Measurements from ENCODE around the gene DSCAM.

GRCh38 chr21:40416572-40416971 is 430.4 kb downstream of the DSCAM start:
- TF ChIP-seq ZNF423 (CRISPR knock-in tag; IDR thresholded peaks at IDR 0.05) = no peak
- TF ChIP-seq ATF3 (CRISPR knock-in tag; conservative IDR thresholded peaks at IDR 0.05) = no peak
- no peak for TF ChIP-seq KAT7 (CRISPR knock-in tag; IDR thresholded peaks at IDR 0.05; ENCODE audit: borderline replicate concordance)
- TF ChIP-seq CTCF (IDR thresholded peaks at IDR 0.05) = no peak
- TF ChIP-seq TEAD4 (CRISPR knock-in tag; IDR thresholded peaks at IDR 0.05) = no peak
- TF ChIP-seq PRDM15 (CRISPR knock-in tag; IDR thresholded peaks at IDR 0.05) = no peak
- TF ChIP-seq USF2 (CRISPR knock-in tag; IDR thresholded peaks at IDR 0.05) = no peak
- no peak for TF ChIP-seq NR3C1 (CRISPR knock-in tag; conservative IDR thresholded peaks at IDR 0.05; ENCODE audit: low read depth)
- TF ChIP-seq SP1 (CRISPR knock-in tag; conservative IDR thresholded peaks at IDR 0.05) = no peak
- TF ChIP-seq CREB1 (CRISPR knock-in tag; IDR thresholded peaks at IDR 0.05) = no peak
- TF ChIP-seq GRHL2 (CRISPR knock-in tag; IDR thresholded peaks at IDR 0.05; ENCODE audit: insufficient replicate concordance, severe bottlenecking) = no peak
- no peak for TF ChIP-seq ETV6 (CRISPR knock-in tag; IDR thresholded peaks at IDR 0.05)
